CD4-positive, alpha-beta T cell (primary cell): Measurements from ENCODE around the gene SV2A. TPM values are rescaled to one million over a fixed set of nuclear protein-coding genes. Genes with fewer than 3 reads are reported as not detected.

Experiments used
- ATAC-seq: fragments of 200-7000 bp; cut with Tn5 transposase; one replicate; pipeline ENCODE4 v1.10.0; 2022; ENCODE audit warnings: mild to moderate bottlenecking; ENCODE audit not compliant: poor library complexity
- CTCF ChIA-PET: fragments of 350-600 bp; sonication (Branson Sonifier 250); formaldehyde crosslinking; loops from one replicate; lab custom pipeline; 2021; ENCODE audit warnings: antibody characterized with exemption, inconsistent platforms; lab: Charles Lee
- POLR2A ChIA-PET: fragments of 350-600 bp; sonication (Branson Sonifier 250); formaldehyde crosslinking; loops from one replicate; lab custom pipeline; 2021; ENCODE audit warnings: antibody characterized with exemption, inconsistent platforms; lab: Charles Lee
- DNase-seq, 14 experiments: peaks; one replicate each; pipeline ENCODE4 v3.0.0-alpha.2; 2013 to 2020; ENCODE audit warnings: mixed read lengths in 2 of 14
- H3K27ac ChIP-seq, 2 donors: one replicate each; pipeline versions ENCODE4 v1.5.1 to v1.7.0; 2013; ENCODE audit warnings: low read length in 2 of 2, low read depth in 1 of 2, mild to moderate bottlenecking in 1 of 2
- H3K27me3 ChIP-seq, 2 experiments: 1 replicate in 1 of 2; 2 replicates in 1 of 2; pipeline versions ENCODE4 v1.6.1 to v1.7.0; 2013; ENCODE audit warnings: low read length in 2 of 2, control low read depth in 1 of 2, mild to moderate bottlenecking in 1 of 2, moderate library complexity in 1 of 2; ENCODE audit not compliant: insufficient read depth in 2 of 2, control insufficient read depth in 1 of 2
- H3K36me3 ChIP-seq: one replicate; pipeline ENCODE4 v1.6.1; 2013; ENCODE audit warnings: low read length, control low read depth; ENCODE audit not compliant: insufficient read depth
- H3K4me1 ChIP-seq: one replicate; pipeline ENCODE4 v1.6.1; 2013; ENCODE audit warnings: low read length, control low read depth; ENCODE audit not compliant: insufficient read depth
- H3K4me3 ChIP-seq: one replicate; pipeline ENCODE4 v1.5.1; 2013; ENCODE audit warnings: mild to moderate bottlenecking, low read length, moderate library complexity
- H3K9me3 ChIP-seq, 2 experiments: 1 replicate in 1 of 2; 2 replicates in 1 of 2; pipeline versions ENCODE4 v1.6.1 to v1.7.0; 2013; ENCODE audit warnings: low read length in 2 of 2, mild to moderate bottlenecking in 2 of 2, control low read depth in 1 of 2, moderate library complexity in 1 of 2; ENCODE audit not compliant: control insufficient read depth in 1 of 2, insufficient read depth in 1 of 2
- H3K27ac Mint-ChIP-seq: one replicate; pipeline ENCODE4 v1.8.0; 2020; ENCODE audit warnings: mixed read lengths
- H3K27me3 Mint-ChIP-seq: one replicate; pipeline ENCODE4 v1.8.0; 2021; ENCODE audit warnings: mixed read lengths
- H3K36me3 Mint-ChIP-seq: one replicate; pipeline ENCODE4 v1.8.0; 2021; ENCODE audit warnings: low read depth, mixed read lengths
- H3K4me1 Mint-ChIP-seq: one replicate; pipeline ENCODE4 v1.8.0; 2021; ENCODE audit warnings: low read depth, mixed read lengths
- H3K4me3 Mint-ChIP-seq: one replicate; pipeline ENCODE4 v1.8.0; 2020; ENCODE audit warnings: mild to moderate bottlenecking, mixed read lengths
- H3K9me3 Mint-ChIP-seq: one replicate; pipeline ENCODE4 v1.8.0; 2020; ENCODE audit warnings: mixed read lengths
- CTCF ChIP-seq: fragments of 200-600 bp; IDR thresholded peaks from one replicate; pipeline ENCODE4 v1.8.0; 2022; ENCODE audit warnings: antibody characterized with exemption, mild to moderate bottlenecking
- intact Hi-C, 2 experiments: fragments of 100-400 bp; cut with DNase I in 1 of 2; cut with micrococcal nuclease in 1 of 2; formaldehyde crosslinking; loops; one replicate each; pipeline versions ENCODE4 v1.15.1 to v1.9.0; 2023 to 2025; cut with DNase I, micrococcal nuclease
- total RNA-seq, 174 experiments: library from RNA in 2 of 174; stranded (reverse) in 2 of 174; gene quantifications; one replicate each; pipeline ENCODE4 v1.2.3 and lab custom pipeline; 2021 to 2026

Gene SV2A
- total RNA-seq, 2 experiments from 2014 or later = 2.5 to 2.9 TPM

DNA sequence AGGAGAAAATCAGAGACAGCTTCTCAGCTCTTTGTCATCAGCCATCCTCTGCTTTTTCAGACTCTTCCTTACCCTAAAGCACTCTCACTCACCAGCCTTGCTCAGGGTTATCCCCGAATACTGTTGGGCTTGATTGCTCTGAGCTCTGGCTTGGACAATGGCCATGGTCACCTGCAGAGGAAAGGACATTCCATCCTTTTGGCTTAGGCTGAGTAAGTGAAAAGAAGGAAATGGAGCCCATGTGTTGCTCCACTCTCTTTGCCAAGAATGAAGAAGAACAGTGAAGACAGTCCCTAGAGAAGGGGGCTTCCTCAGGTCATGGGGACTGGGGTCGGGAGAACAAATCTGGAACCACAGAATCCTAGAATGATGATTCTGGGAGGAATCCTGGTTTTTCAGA, 16.7 kb upstream of the SV2A start:
- ChIA-PET POLR2A (interaction anchor here (0.8 to 3.4 kb wide), 2 partner anchors 20 to 47 kb away, joined by 3 to 13 read pairs; a partner anchor contains a TSS), CTCF (no interaction called here)
- Mint-ChIP-seq H3K4me3 (no peak overlapping the region), H3K9me3 (no peaks in the 10 kb centered on the region), H3K27me3 (peaks cover 8% of the 10 kb centered on the region), H3K36me3 (no peaks in the 10 kb centered on the region), H3K27ac (no peak overlapping the region), H3K4me1 (peaks cover 17% of the 10 kb centered on the region)
- DNase-seq (no peak), ATAC-seq (no peak)
- H3K36me3 ChIP-seq = no peaks in the 10 kb centered on the region
- peaks cover 15% of the 10 kb centered on the region for H3K4me1 ChIP-seq
- intact Hi-C loops = no loop called here
- no peak for TF ChIP-seq CTCF
- H3K27me3 ChIP-seq = no peaks in the 10 kb centered on the region
- no peak overlapping the region for H3K4me3 ChIP-seq
- no peak overlapping the region for H3K27ac ChIP-seq
- H3K9me3 ChIP-seq = no peaks in the 10 kb centered on the region

GRCh38 chr1:149933208-149933607, 15.6 kb upstream of the SV2A start:
- Histone ChIP-seq H3K4me1 (peaks cover 14% of the 10 kb centered on the region), H3K4me3 (no peak overlapping the region), H3K27ac (no peak overlapping the region), H3K9me3 (no peaks in the 10 kb centered on the region), H3K36me3 (no peaks in the 10 kb centered on the region), H3K27me3 (no peaks in the 10 kb centered on the region)
- TF ChIP-seq CTCF = no peak
- DNase-seq (no peak), ATAC-seq (no peak)
- intact Hi-C loops = no loop called here
- Mint-ChIP-seq H3K36me3 (peaks cover 3% of the 10 kb centered on the region), H3K4me1 (peaks cover 23% of the 10 kb centered on the region), H3K27me3 (peaks cover 8% of the 10 kb centered on the region), H3K4me3 (no peak overlapping the region), H3K9me3 (no peaks in the 10 kb centered on the region), H3K27ac (no peak overlapping the region)
- POLR2A ChIA-PET = interaction anchor here (3.4 kb wide), 1 partner anchor 46 kb away, joined by 13 read pairs; a partner anchor contains a TSS
- CTCF ChIA-PET = no interaction called here

DNA sequence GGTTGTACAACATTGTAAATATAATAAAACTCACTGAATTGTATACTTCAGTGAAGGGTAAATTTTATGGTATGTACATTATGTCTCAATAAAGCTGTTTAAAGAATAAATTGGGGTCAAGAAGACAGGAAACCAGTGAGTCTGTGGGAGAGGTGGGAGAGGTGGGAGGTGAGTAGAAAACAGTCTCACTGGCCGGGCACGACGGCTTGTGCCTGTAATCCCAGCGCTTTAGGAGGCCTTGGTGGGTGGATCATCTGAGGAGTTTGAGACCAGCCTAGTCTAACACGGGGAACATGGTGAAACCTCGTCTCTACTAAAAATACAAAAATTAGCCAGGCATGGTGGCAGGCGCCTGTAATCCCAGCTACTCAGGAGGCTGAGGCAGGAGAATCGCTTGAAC, 14.8 kb upstream of the SV2A start:
- H3K4me3 ChIP-seq = no peak overlapping the region
- no peak for TF ChIP-seq CTCF
- H3K27ac ChIP-seq = no peak overlapping the region
- DNase-seq (no peak), ATAC-seq (no peak)
- Mint-ChIP-seq H3K4me1 (peaks cover 25% of the 10 kb centered on the region), H3K4me3 (no peak overlapping the region), H3K9me3 (no peaks in the 10 kb centered on the region), H3K27ac (no peak overlapping the region), H3K27me3 (peaks cover 8% of the 10 kb centered on the region), H3K36me3 (peaks cover 11% of the 10 kb centered on the region)
- intact Hi-C loops = no loop called here
- peaks cover 11% of the 10 kb centered on the region for H3K4me1 ChIP-seq
- H3K36me3 ChIP-seq = no peaks in the 10 kb centered on the region
- CTCF ChIA-PET = no interaction called here
- H3K9me3 ChIP-seq = no peaks in the 10 kb centered on the region
- POLR2A ChIA-PET = interaction anchor here (3.4 kb wide), 1 partner anchor 45 kb away, joined by 13 read pairs; a partner anchor contains a TSS
- no peaks in the 10 kb centered on the region for H3K27me3 ChIP-seq
